ENCODE results near the gene WNK2.

WNK2 gene

GRCh38 chr9:93196096-93197055 lies 12.4 kb downstream of the WNK2 start:
- peak overlapping the region; percentile 14; the same call in 1 of the 2 replicates for H3K27ac ChIP-seq
- TF ChIP-seq CTCF (conservative IDR thresholded peaks at IDR 0.05; ENCODE audit: low read depth), result no peak
- POLR2A ChIA-PET (ENCODE audit: low non-redundant PET), result no interaction called here
- DNase-seq (ENCODE audit: low spot score), result no peak
- CTCF ChIA-PET, result interaction anchor here (0.7 kb wide), 1 partner anchor 89 kb away, joined by 4 read pairs; no protein-coding TSS in a partner anchor

- no peak for DNase-seq (ENCODE audit: low spot score)
- no peak overlapping the region for H3K27ac ChIP-seq
- TF ChIP-seq CTCF (conservative IDR thresholded peaks at IDR 0.05; ENCODE audit: low read depth), result no peak
- CTCF ChIA-PET, result no interaction called here
- POLR2A ChIA-PET (ENCODE audit: low non-redundant PET), result no interaction called here
Measured at GRCh38 chr9:93197670-93198069, 13.7 kb downstream of the WNK2 start.

- ChIA-PET POLR2A (ENCODE audit: low non-redundant PET) (no interaction called here), CTCF (interaction anchor here (1.5 kb wide), 1 partner anchor 20 kb away, joined by 6 read pairs; no protein-coding TSS in a partner anchor)
- H3K27ac ChIP-seq, result no peak overlapping the region
- no peak for TF ChIP-seq CTCF (conservative IDR thresholded peaks at IDR 0.05; ENCODE audit: low read depth)
- DNase-seq (ENCODE audit: low spot score), result no peak
Measured at GRCh38 chr9:93198117-93198837, 14.3 kb downstream of the WNK2 start.

- no peak overlapping the region for H3K27ac ChIP-seq
- no peak for TF ChIP-seq CTCF (conservative IDR thresholded peaks at IDR 0.05; ENCODE audit: low read depth)
- no peak for DNase-seq (ENCODE audit: low spot score)
- ChIA-PET CTCF (interaction anchor here (1.5 kb wide), 1 partner anchor 19 kb away, joined by 6 read pairs; no protein-coding TSS in a partner anchor), POLR2A (ENCODE audit: low non-redundant PET) (no interaction called here)
Measured at GRCh38 chr9:93198838-93199625, 15.1 kb downstream of the WNK2 start.

GRCh38 chr9:93200449-93200742 lies 16.5 kb downstream of the WNK2 start:
- DNase-seq (ENCODE audit: low spot score), result no peak
- H3K27ac ChIP-seq, result no peak overlapping the region
- ChIA-PET CTCF (no interaction called here), POLR2A (ENCODE audit: low non-redundant PET) (no interaction called here)
- TF ChIP-seq CTCF (conservative IDR thresholded peaks at IDR 0.05; ENCODE audit: low read depth), result no peak

GRCh38 chr9:93200989-93201334 lies 17.0 kb downstream of the WNK2 start:
- TF ChIP-seq CTCF (conservative IDR thresholded peaks at IDR 0.05; ENCODE audit: low read depth), result no peak
- ChIA-PET CTCF (interaction anchor here (0.6 kb wide), 1 partner anchor 83 kb away, joined by 4 read pairs; no protein-coding TSS in a partner anchor), POLR2A (ENCODE audit: low non-redundant PET) (no interaction called here)
- DNase-seq (ENCODE audit: low spot score), result no peak
- no peak overlapping the region for H3K27ac ChIP-seq

All from RWPE1 (cell line).